A549 (cell line): ENCODE data around the gene HOXA13. TPM values are rescaled to one million over a fixed set of nuclear protein-coding genes. Genes with fewer than 3 reads are reported as not detected.

Experiments used
- ATAC-seq, 2 experiments: fragments of 200-7000 bp in 1 of 2; fragments of >200 bp in 1 of 2; cut with Nextera tagmentation in 1 of 2; cut with Tn5 transposase in 1 of 2; 3 replicates each; pipeline versions ENCODE4 v1.8.0 to v1.9.1; 2018 to 2020; ENCODE audit warnings: mild to moderate bottlenecking in 1 of 2, moderate library complexity in 1 of 2
- CTCF ChIA-PET: fragments of 300-600 bp; sonication (Branson Sonifier 250); formaldehyde crosslinking; extraction: SDS; loops from one replicate; lab custom pipeline; 2021; ENCODE audit warnings: antibody characterized with exemption, inconsistent platforms; lab: Yijun Ruan, JAX
- POLR2A ChIA-PET: fragments of 350-600 bp; formaldehyde crosslinking; extraction: SDS; loops from one replicate; lab custom pipeline; 2021; ENCODE audit warnings: antibody characterized with exemption, inconsistent platforms; lab: Yijun Ruan, JAX
- DNase-seq, 2 experiments: peaks; one replicate each; pipeline versions ENCODE4 v3.0.0 to v3.0.0-alpha.2; 2011 to 2016; ENCODE audit warnings: low read depth in 1 of 2, low spot score in 1 of 2
- FAIRE-seq: peaks from 2 replicates; lab custom pipeline; 2011; peaks lifted over from hg19 to GRCh38; lab: Jason Lieb, UNC
- H3K27ac ChIP-seq, 2 experiments: fragments of >200 bp; sonication (Bioruptor Twin); formaldehyde crosslinking; 3 replicates each; pipeline ENCODE4 v1.5.1; 2016 to 2017
- H3K4me1 ChIP-seq: fragments of >200 bp; sonication (Bioruptor Twin); formaldehyde crosslinking; 3 replicates; pipeline ENCODE4 v1.6.1; 2016
- H3K4me2 ChIP-seq: fragments of >200 bp; sonication (Bioruptor Twin); formaldehyde crosslinking; 3 replicates; pipeline ENCODE4 v1.6.1; 2016
- H3K4me3 ChIP-seq: fragments of >200 bp; sonication (Bioruptor Twin); formaldehyde crosslinking; 3 replicates; pipeline ENCODE4 v1.5.1; 2016
- H3K9me3 ChIP-seq: fragments of >200 bp; sonication (Bioruptor Twin); formaldehyde crosslinking; 3 replicates; pipeline ENCODE4 v1.6.1; 2016
- BHLHE40 ChIP-seq: IDR thresholded peaks from 2 replicates; pipeline ENCODE4 v1.6.1; 2012; ENCODE audit warnings: low read depth, low read length, inconsistent platforms
- CBX2 ChIP-seq: fragments of 200-600 bp; sonication (generic); IDR thresholded peaks from 2 replicates; pipeline ENCODE4 v1.6.1; 2016; ENCODE audit warnings: low read depth, mild to moderate bottlenecking, borderline replicate concordance
- CBX8 ChIP-seq: fragments of 200-600 bp; sonication (generic); IDR thresholded peaks from 2 replicates; pipeline ENCODE4 v1.6.1; 2016
- CEBPB ChIP-seq, 2 experiments: fragments of >200 bp in 1 of 2; sonication (Bioruptor Twin) in 1 of 2; formaldehyde crosslinking in 1 of 2; IDR thresholded peaks; 2 replicates each; pipeline ENCODE4 v1.6.1; 2012 to 2016
- CHD4 ChIP-seq: fragments of 200-600 bp; sonication (generic); IDR thresholded peaks from 2 replicates; pipeline ENCODE4 v1.6.1; 2016; ENCODE audit warnings: antibody characterized with exemption, mild to moderate bottlenecking, borderline replicate concordance
- CTCF ChIP-seq: fragments of >200 bp; sonication (Bioruptor Twin); formaldehyde crosslinking; IDR thresholded peaks from 3 replicates; pipeline ENCODE4 v1.5.1; 2016
- EHF ChIP-seq: fragments of 250-450 bp; sonication (Bioruptor Pico); IDR thresholded peaks from 2 replicates; pipeline ENCODE4 v1.5.0; 2020; ENCODE audit warnings: mild to moderate bottlenecking
- ELK1 ChIP-seq: fragments of 150-350 bp; IDR thresholded peaks from 2 replicates; pipeline ENCODE4 v1.6.1; 2014; ENCODE audit warnings: low read depth, mild to moderate bottlenecking, low read length
- ESRRA ChIP-seq: fragments of 150-350 bp; IDR thresholded peaks from 2 replicates; pipeline ENCODE4 v1.6.1; 2014; ENCODE audit warnings: mild to moderate bottlenecking, low read length, borderline replicate concordance
- FOSB ChIP-seq: fragments of 250-450 bp; sonication (Bioruptor Pico); IDR thresholded peaks from 2 replicates; pipeline ENCODE4 v1.5.0; 2020; ENCODE audit warnings: mild to moderate bottlenecking, moderate library complexity
- FOSL2 ChIP-seq, 2 experiments: fragments of 450-650 bp in 1 of 2; fragments of >200 bp in 1 of 2; sonication (Bioruptor Twin) in 1 of 2; formaldehyde crosslinking; IDR thresholded peaks; 2 replicates each; pipeline versions ENCODE4 v1.5.0 to v1.6.1; 2016 to 2020; ENCODE audit warnings: mild to moderate bottlenecking in 1 of 2, moderate library complexity in 1 of 2
- FOXS1 ChIP-seq: fragments of 250-450 bp; sonication (Bioruptor Pico); IDR thresholded peaks from 2 replicates; pipeline ENCODE4 v1.5.0; 2020; ENCODE audit warnings: mild to moderate bottlenecking, moderate library complexity
- HEYL ChIP-seq: fragments of 250-450 bp; sonication (Bioruptor Pico); IDR thresholded peaks from 2 replicates; pipeline ENCODE4 v1.8.0; 2021; ENCODE audit warnings: mild to moderate bottlenecking, moderate library complexity
- HOXB13 ChIP-seq: fragments of 250-450 bp; sonication (Bioruptor Pico); IDR thresholded peaks from 2 replicates; pipeline ENCODE4 v1.5.0; 2020; ENCODE audit warnings: low read depth, mild to moderate bottlenecking, moderate library complexity
- HOXB5 ChIP-seq: fragments of 250-450 bp; sonication (Bioruptor Pico); IDR thresholded peaks from 2 replicates; pipeline ENCODE4 v1.5.0; 2020; ENCODE audit warnings: mild to moderate bottlenecking, moderate library complexity
- JUN ChIP-seq, 2 experiments: fragments of >200 bp; sonication (Bioruptor Twin); formaldehyde crosslinking; IDR thresholded peaks; 2 replicates in 1 of 2; 3 replicates in 1 of 2; pipeline ENCODE4 v1.6.1; 2016 to 2017
- KDM5A ChIP-seq: fragments of 200-600 bp; sonication (generic); IDR thresholded peaks from 2 replicates; pipeline ENCODE4 v1.6.1; 2016; ENCODE audit warnings: antibody characterized with exemption, mild to moderate bottlenecking
- MAX ChIP-seq: IDR thresholded peaks from 2 replicates; pipeline ENCODE4 v1.6.1; 2012
- MYC ChIP-seq: IDR thresholded peaks from 2 replicates; pipeline ENCODE4 v1.6.1; 2012; ENCODE audit warnings: mild to moderate bottlenecking, inconsistent platforms, low read length, improper control_type of control experiment, borderline replicate concordance
- NFE2L2 ChIP-seq: fragments of 150-350 bp; conservative IDR thresholded peaks from 2 replicates; pipeline ENCODE4 v1.6.1; 2014; ENCODE audit warnings: low read length
- NPAS2 ChIP-seq: fragments of 250-450 bp; sonication (Bioruptor Pico); IDR thresholded peaks from 2 replicates; pipeline ENCODE4 v1.8.0; 2022; ENCODE audit warnings: mild to moderate bottlenecking, moderate library complexity, borderline replicate concordance
- NR3C1 ChIP-seq: fragments of >200 bp; sonication (Bioruptor Twin); formaldehyde crosslinking; IDR thresholded peaks from 3 replicates; pipeline ENCODE4 v1.6.1; 2017
- PBX3 ChIP-seq: IDR thresholded peaks from 2 replicates; pipeline ENCODE4 v1.6.1; 2012
- PHF8 ChIP-seq: fragments of 200-600 bp; sonication (generic); IDR thresholded peaks from 2 replicates; pipeline ENCODE4 v1.6.1; 2016; ENCODE audit warnings: low read depth, mild to moderate bottlenecking, antibody characterized with exemption, moderate library complexity, borderline replicate concordance
- RAD21 ChIP-seq, 2 experiments: fragments of >200 bp in 1 of 2; sonication (Bioruptor Twin) in 1 of 2; formaldehyde crosslinking in 1 of 2; IDR thresholded peaks in 1 of 2; conservative IDR thresholded peaks in 1 of 2; 2 replicates in 1 of 2; 3 replicates in 1 of 2; pipeline ENCODE4 v1.6.1; 2012 to 2018; ENCODE audit warnings: inconsistent platforms in 1 of 2
- RARB ChIP-seq: fragments of 250-450 bp; sonication (Bioruptor Pico); IDR thresholded peaks from 2 replicates; pipeline ENCODE4 v1.8.0; 2021; ENCODE audit warnings: mild to moderate bottlenecking, moderate library complexity
- RCOR1 ChIP-seq: fragments of 150-350 bp; IDR thresholded peaks from 2 replicates; pipeline ENCODE4 v1.6.1; 2014; ENCODE audit warnings: antibody characterized with exemption, low read length, low read depth
- RNF2 ChIP-seq: fragments of 200-600 bp; sonication (generic); IDR thresholded peaks from 2 replicates; pipeline ENCODE4 v1.6.1; 2016; ENCODE audit warnings: low read depth, mild to moderate bottlenecking, antibody characterized with exemption, moderate library complexity, borderline replicate concordance
- SREBF2 ChIP-seq: fragments of 450-650 bp; IDR thresholded peaks from 2 replicates; pipeline ENCODE4 v1.6.1; 2014; ENCODE audit warnings: mild to moderate bottlenecking, moderate library complexity
- TP53 ChIP-seq: fragments of 250-450 bp; sonication (Bioruptor Pico); IDR thresholded peaks from 2 replicates; pipeline ENCODE4 v1.5.0; 2021; ENCODE audit warnings: mild to moderate bottlenecking, moderate library complexity
- USF2 ChIP-seq: fragments of 450-650 bp; IDR thresholded peaks from 2 replicates; pipeline ENCODE4 v1.6.1; 2014; ENCODE audit warnings: antibody characterized with exemption
- ZSCAN20 ChIP-seq: fragments of 250-450 bp; sonication (Bioruptor Pico); IDR thresholded peaks from 2 replicates; pipeline ENCODE4 v1.8.0; 2022; ENCODE audit warnings: mild to moderate bottlenecking, moderate library complexity
- WGBS: methylation state at CpG from one replicate; pipeline ENCODE4 v1.1.6; 2017; ENCODE audit errors: missing lambda C conversion rate; 5-methylcytosine and 5-hydroxymethylcytosine counted together
- polyA plus RNA-seq, 4 experiments: library from polyadenylated mRNA; depleted of rRNA in 3 of 4; stranded (reverse); fragments of >200 nt; fragmentation: RNase III in 1 of 4; extraction: RNeasy Plus Mini Kit Qiagen cat#74134 plus additional on column Dnase treatment in 1 of 4; gene quantifications; 2 replicates in 3 of 4; 3 replicates in 1 of 4; pipeline ENCODE4 v1.2.3, GENCODE V29; 2011 to 2017

Gene HOXA13
- polyA plus RNA-seq, 2 of the 4 experiments (the other 2 are of a cell fraction): 2.2 to 2.7 TPM

- peaks cover 16% of the 10 kb centered on the region for H3K4me1 ChIP-seq
- TF ChIP-seq PBX3 (no peak), HEYL (CRISPR knock-in tag) (no peak), RCOR1 (no peak), ELK1 (no peak), MYC (no peak), NR3C1 (no peak), SREBF2 (no peak), CEBPB (IDR thresholded peaks at IDR 0.05) (no peak), EHF (no peak), PHF8 (no peak), NPAS2 (CRISPR knock-in tag) (no peak), RAD21 (conservative IDR thresholded peaks at IDR 0.05 in 1 of 2, IDR thresholded peaks at IDR 0.05 in 1 of 2) (no peak), ESRRA (no peak), RNF2 (no peak), FOXS1 (CRISPR knock-in tag) (no peak), CHD4 (no peak), USF2 (no peak), FOSL2 (IDR thresholded peaks at IDR 0.05) (no peak), FOSL2 (CRISPR knock-in tag; IDR thresholded peaks at IDR 0.05) (no peak)
- ATAC-seq (no peak), DNase-seq (no peak), FAIRE-seq (no peak)
- WGBS: 75% methylated on average over 27 of the region's 27 CpGs
- ChIA-PET POLR2A (interaction anchor here (0.9 to 2.1 kb wide), 5 partner anchors 9 to 951 kb away, joined by 3 to 14 read pairs (median 4); partner anchors contain the start of gene HNRNPA2B1), CTCF (interaction anchor here (0.6 to 11.1 kb wide), 24 partner anchors 7 to 1060 kb away, joined by 3 to 160 read pairs (median 6); partner anchors contain the start of genes HIBADH, HOXA5 and HOXA9)
- H3K9me3 ChIP-seq: no peaks in the 10 kb centered on the region
- peak overlapping the region; percentile 88 to 90 for H3K27ac ChIP-seq
- H3K4me2 ChIP-seq: peak overlapping the region; percentile 90
- peak overlapping the region; percentile 49 for H3K4me3 ChIP-seq
These were observed 48.5 kb downstream of the HOXA13 start for GRCh38 chr7:27151341-27151930.

- ATAC-seq: peak; percentile 92 to 93
- ChIA-PET CTCF (interaction anchor here (0.5 to 11.1 kb wide), 36 partner anchors 8 to 1258 kb away, joined by 3 to 160 read pairs (median 5); partner anchors contain the start of genes HIBADH, HOXA5 and HOXA9), POLR2A (interaction anchor here (0.5 to 2.1 kb wide), 9 partner anchors 10 to 950 kb away, joined by 3 to 14 read pairs (median 4); partner anchors contain the start of gene HNRNPA2B1)
- peak overlapping the region; percentile 49 for H3K4me3 ChIP-seq
- H3K4me1 ChIP-seq: peaks cover 16% of the 10 kb centered on the region
- WGBS: 20% methylated on average over 21 of the region's 58 CpGs
- peak overlapping the region; percentile 88 to 90 for H3K27ac ChIP-seq
- DNase-seq: peak; percentile 81 to 91
- peak overlapping the region; percentile 90 for H3K4me2 ChIP-seq
- H3K9me3 ChIP-seq: no peaks in the 10 kb centered on the region
- FAIRE-seq: no peak
- TF ChIP-seq TP53: no peak
- TF ChIP-seq CBX8: no peak
- 0 out of 2 replicates have a peak, but pooled peaks have one; percentile 35 for TF ChIP-seq HOXB13 (CRISPR knock-in tag)
- TF ChIP-seq CBX2: no peak
- TF ChIP-seq FOSB (CRISPR knock-in tag): no peak
- peak; percentile 92 for TF ChIP-seq HOXB5 (CRISPR knock-in tag)
- peak; percentile 78 for TF ChIP-seq CTCF
- TF ChIP-seq FOXS1 (CRISPR knock-in tag): no peak
- no peak for TF ChIP-seq NFE2L2
- no peak for TF ChIP-seq BHLHE40
- TF ChIP-seq PHF8: peak; percentile 23; the same call in 1 of the 2 replicates
- TF ChIP-seq CHD4: no peak
- no peak for TF ChIP-seq KDM5A
- no peak for TF ChIP-seq ZSCAN20 (CRISPR knock-in tag)
- peak; percentile 18 to 63; a peak in 3 of 5 replicates for TF ChIP-seq JUN (IDR thresholded peaks at IDR 0.05)
- no peak for TF ChIP-seq RARB (CRISPR knock-in tag)
- TF ChIP-seq MAX: peak; percentile 83; the same call in 1 of the 2 replicates
These were observed 49.1 kb downstream of the HOXA13 start for GRCh38 chr7:27150568-27151340.
